Brain microvascular endothelial cell (primary cell): Measurements from ENCODE around the gene SNTG2.
"Not testable (repeated sequence)": the region's sequence is repeated elsewhere in the genome, so short reads cannot be mapped to it uniquely, and the experiment has no call there.

Source experiments
- DNase-seq: peaks from one replicate; pipeline ENCODE4 v3.0.0-alpha.2; 2020
- H3K27ac ChIP-seq: fragments of 250-450 bp; sonication (Bioruptor Pico); 2 replicates; pipeline ENCODE4 v1.5.1; 2020; ENCODE audit warnings: mild to moderate bottlenecking, moderate library complexity
- H3K27me3 ChIP-seq: fragments of 250-450 bp; sonication (Bioruptor Pico); replicated peaks from 2 replicates; pipeline ENCODE4 v1.5.1; 2020; ENCODE audit warnings: mild to moderate bottlenecking
- H3K36me3 ChIP-seq: fragments of 250-450 bp; sonication (Bioruptor Pico); replicated peaks from 2 replicates; pipeline ENCODE4 v1.5.1; 2020; ENCODE audit warnings: mild to moderate bottlenecking
- H3K4me3 ChIP-seq: 2 replicates; pipeline ENCODE4 v1.5.1; 2011; ENCODE audit warnings: low read depth, mild to moderate bottlenecking, control low read depth, low read length, moderate library complexity
- CTCF ChIP-seq: IDR thresholded peaks from 2 replicates; pipeline ENCODE4 v1.5.1; 2011; ENCODE audit warnings: low read depth, mild to moderate bottlenecking, moderate library complexity, low read length, control low read depth, inconsistent platforms; ENCODE audit errors: missing control alignments
- in situ Hi-C: cut with HindIII; loops from 2 replicates; pipeline ENCODE4 v1.10.0; 2017; ENCODE audit warnings: low sequenced_read_pairs, low pct_ligation_motif_present

The SNTG2 gene

GRCh38 chr2:905833-906140 is 44.9 kb upstream of the SNTG2 start:
- no peak overlapping the region for H3K4me3 ChIP-seq
- in situ Hi-C loops = no loop called here
- DNase-seq = no peak
- H3K36me3 ChIP-seq = no peaks in the 10 kb centered on the region
- TF ChIP-seq CTCF = no peak
- no peak overlapping the region for H3K27ac ChIP-seq
- H3K27me3 ChIP-seq = no peaks in the 10 kb centered on the region

- Histone ChIP-seq H3K4me3 (no peak overlapping the region), H3K36me3 (no peaks in the 10 kb centered on the region), H3K27ac (no peak overlapping the region), H3K27me3 (no peaks in the 10 kb centered on the region)
- no peak for DNase-seq
- TF ChIP-seq CTCF = no peak
- in situ Hi-C loops = no loop called here
Measured at GRCh38 chr2:907706-908105, 42.9 kb upstream of the SNTG2 start.

GRCh38 chr2:908568-908967 is 42.1 kb upstream of the SNTG2 start:
- in situ Hi-C loops = no loop called here
- Histone ChIP-seq H3K27me3 (no peaks in the 10 kb centered on the region), H3K4me3 (no peak overlapping the region), H3K27ac (no peak overlapping the region), H3K36me3 (no peaks in the 10 kb centered on the region)
- no peak for DNase-seq
- TF ChIP-seq CTCF = no peak

- H3K36me3 ChIP-seq, in situ Hi-C loops, H3K27ac ChIP-seq, DNase-seq, H3K4me3 ChIP-seq, H3K27me3 ChIP-seq: not testable (repeated sequence)
Measured at GRCh38 chr2:909764-910379, 40.8 kb upstream of the SNTG2 start.

- no peaks in the 10 kb centered on the region for H3K36me3 ChIP-seq
- H3K4me3 ChIP-seq = no peak overlapping the region
- in situ Hi-C loops = no loop called here
- no peak for DNase-seq
- TF ChIP-seq CTCF = no peak
- no peaks in the 10 kb centered on the region for H3K27me3 ChIP-seq
- H3K27ac ChIP-seq = no peak overlapping the region
Measured at GRCh38 chr2:910698-911097, 40.0 kb upstream of the SNTG2 start.

- no peak overlapping the region for H3K27ac ChIP-seq
- H3K36me3 ChIP-seq = no peaks in the 10 kb centered on the region
- in situ Hi-C loops = no loop called here
- no peak for TF ChIP-seq CTCF
- no peaks in the 10 kb centered on the region for H3K27me3 ChIP-seq
- H3K4me3 ChIP-seq = no peak overlapping the region
- no peak for DNase-seq
Measured at GRCh38 chr2:915979-916378, 34.7 kb upstream of the SNTG2 start.
